ENCODE results near the gene TRIM63. TPM values are rescaled to one million over a fixed set of nuclear protein-coding genes. Genes with fewer than 3 reads are reported as not detected.
A peak's percentile ranks its signal among the peaks of the same experiment; 100 is the strongest.

TRIM63 gene
- total RNA-seq, 1 donor, result 0.36 TPM

DNA sequence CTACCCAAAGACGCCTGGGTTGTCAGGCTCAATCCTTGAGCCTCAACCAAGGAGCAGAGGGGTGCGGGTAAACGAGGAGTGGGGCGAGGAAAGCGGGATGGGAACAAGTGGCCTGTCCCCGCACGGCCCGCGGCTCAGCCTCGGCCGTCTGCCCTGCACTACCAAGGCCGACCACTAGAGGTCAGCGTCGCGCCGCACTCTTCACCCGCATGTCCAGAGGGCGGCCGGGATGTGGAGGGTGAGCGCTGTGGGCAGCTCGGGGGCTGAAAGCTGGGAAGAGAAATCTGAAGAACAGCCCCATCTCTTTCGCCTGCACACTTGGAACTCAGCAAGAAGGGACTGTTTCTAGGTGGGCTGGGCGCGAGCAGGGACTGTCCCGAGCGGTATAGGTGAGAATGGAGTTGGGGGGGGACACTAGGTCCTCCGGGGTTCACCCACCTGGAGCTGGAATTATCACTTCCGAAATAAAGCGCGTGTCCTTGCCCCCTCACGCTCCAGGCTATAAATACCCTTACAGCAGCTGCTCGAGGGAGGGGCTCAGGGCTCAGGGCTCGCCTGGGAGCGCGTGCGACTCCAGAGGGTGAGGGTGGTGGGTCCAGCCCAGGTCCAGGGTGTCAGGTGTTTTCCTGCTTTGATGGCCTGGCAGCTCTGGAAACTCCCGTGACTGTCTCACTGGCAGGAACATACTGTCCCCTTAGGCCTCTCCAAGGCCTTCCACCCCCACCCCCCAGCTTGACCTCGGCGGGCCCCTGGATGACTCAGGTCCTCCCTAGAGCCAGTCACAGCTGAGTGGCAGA, 31.3 kb downstream of the TRIM63 start:
- Histone ChIP-seq H3K27ac (ENCODE audit: low read depth, low read length) (peak overlapping the region; percentile 70), H2AFZ (ENCODE audit: low read length) (peak overlapping the region; percentile 95), H3K9me3 (ENCODE audit: low read depth, low read length) (no peaks in the 10 kb centered on the region), H3K36me3 (ENCODE audit: insufficient read depth, low read length) (no peaks in the 10 kb centered on the region), H3K4me2 (ENCODE audit: insufficient read depth, low read length) (peak overlapping the region; percentile 98), H3K4me3 (ENCODE audit: insufficient read depth, low read length) (peak overlapping the region; percentile 89), H4K20me1 (ENCODE audit: insufficient read depth, low read length) (no peaks in the 10 kb centered on the region), H3K4me1 (ENCODE audit: insufficient read depth, low read length) (peaks cover 29% of the 10 kb centered on the region), H3K79me2 (ENCODE audit: insufficient read depth, low read length) (no peaks in the 10 kb centered on the region), H3K27me3 (ENCODE audit: insufficient read depth, low read length) (peaks cover 2% of the 10 kb centered on the region)
- TF ChIP-seq, protein P1, sequence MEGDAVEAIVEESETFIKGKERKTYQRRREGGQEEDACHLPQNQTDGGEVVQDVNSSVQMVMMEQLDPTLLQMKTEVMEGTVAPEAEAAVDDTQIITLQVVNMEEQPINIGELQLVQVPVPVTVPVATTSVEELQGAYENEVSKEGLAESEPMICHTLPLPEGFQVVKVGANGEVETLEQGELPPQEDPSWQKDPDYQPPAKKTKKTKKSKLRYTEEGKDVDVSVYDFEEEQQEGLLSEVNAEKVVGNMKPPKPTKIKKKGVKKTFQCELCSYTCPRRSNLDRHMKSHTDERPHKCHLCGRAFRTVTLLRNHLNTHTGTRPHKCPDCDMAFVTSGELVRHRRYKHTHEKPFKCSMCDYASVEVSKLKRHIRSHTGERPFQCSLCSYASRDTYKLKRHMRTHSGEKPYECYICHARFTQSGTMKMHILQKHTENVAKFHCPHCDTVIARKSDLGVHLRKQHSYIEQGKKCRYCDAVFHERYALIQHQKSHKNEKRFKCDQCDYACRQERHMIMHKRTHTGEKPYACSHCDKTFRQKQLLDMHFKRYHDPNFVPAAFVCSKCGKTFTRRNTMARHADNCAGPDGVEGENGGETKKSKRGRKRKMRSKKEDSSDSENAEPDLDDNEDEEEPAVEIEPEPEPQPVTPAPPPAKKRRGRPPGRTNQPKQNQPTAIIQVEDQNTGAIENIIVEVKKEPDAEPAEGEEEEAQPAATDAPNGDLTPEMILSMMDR (IDR thresholded peaks at IDR 0.05; ENCODE audit: extremely low read depth, low read depth, low read length), result peak; percentile 87
- peak; percentile 99 for DNase-seq (ENCODE audit: insufficient read length, low spot score, missing footprints)

DNA sequence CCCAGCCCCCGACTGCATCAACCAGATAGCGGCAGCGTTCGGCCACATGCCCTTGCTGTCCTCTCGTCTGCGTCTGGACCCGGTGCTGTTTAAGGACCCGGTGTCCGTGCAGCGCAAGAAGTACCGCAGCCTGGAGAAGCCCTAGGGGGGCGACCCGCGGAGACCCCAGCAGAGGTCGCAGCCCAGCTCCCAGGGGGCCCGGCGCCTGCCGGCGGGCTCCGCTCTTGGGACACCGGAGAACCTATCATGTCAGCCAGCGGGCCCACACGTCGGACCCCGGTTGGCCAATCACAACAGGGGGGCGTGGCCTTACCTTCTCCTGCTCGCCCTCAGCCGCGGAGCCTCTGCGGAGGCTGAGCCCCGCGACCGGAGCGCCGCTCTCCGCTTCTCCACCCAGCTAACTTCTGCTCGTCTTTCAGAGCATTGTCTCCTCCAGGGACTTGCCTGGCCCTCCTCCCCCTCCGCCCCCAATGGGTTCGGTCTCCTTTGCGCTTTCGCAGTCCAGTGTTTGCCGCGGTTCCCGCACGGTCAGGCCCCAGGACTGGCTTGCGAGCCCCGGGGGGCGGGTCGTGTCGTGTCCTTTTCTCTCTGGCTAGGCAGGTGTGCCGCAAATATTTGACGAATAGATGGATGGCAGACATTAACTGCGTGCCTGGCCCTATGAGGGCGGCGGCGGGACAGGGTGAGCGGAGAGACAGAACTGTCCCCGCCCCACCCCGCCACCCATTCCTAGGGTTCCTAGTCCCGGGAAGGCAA, 32.0 kb downstream of the TRIM63 start:
- DNase-seq (ENCODE audit: insufficient read length, low spot score, missing footprints), result peak; percentile 99
- Histone ChIP-seq H3K27me3 (ENCODE audit: insufficient read depth, low read length) (no peaks in the 10 kb centered on the region), H3K27ac (ENCODE audit: low read depth, low read length) (peak overlapping the region; percentile 70), H3K36me3 (ENCODE audit: insufficient read depth, low read length) (no peaks in the 10 kb centered on the region), H4K20me1 (ENCODE audit: insufficient read depth, low read length) (no peaks in the 10 kb centered on the region), H3K9me3 (ENCODE audit: low read depth, low read length) (no peaks in the 10 kb centered on the region), H3K4me2 (ENCODE audit: insufficient read depth, low read length) (peak overlapping the region; percentile 98), H2AFZ (ENCODE audit: low read length) (peak overlapping the region; percentile 95), H3K4me1 (ENCODE audit: insufficient read depth, low read length) (peaks cover 31% of the 10 kb centered on the region), H3K4me3 (ENCODE audit: insufficient read depth, low read length) (peak overlapping the region; percentile 89), H3K79me2 (ENCODE audit: insufficient read depth, low read length) (no peaks in the 10 kb centered on the region)
- TF ChIP-seq, protein P1 (IDR thresholded peaks at IDR 0.05; ENCODE audit: extremely low read depth, low read depth, low read length), result no peak

DNA sequence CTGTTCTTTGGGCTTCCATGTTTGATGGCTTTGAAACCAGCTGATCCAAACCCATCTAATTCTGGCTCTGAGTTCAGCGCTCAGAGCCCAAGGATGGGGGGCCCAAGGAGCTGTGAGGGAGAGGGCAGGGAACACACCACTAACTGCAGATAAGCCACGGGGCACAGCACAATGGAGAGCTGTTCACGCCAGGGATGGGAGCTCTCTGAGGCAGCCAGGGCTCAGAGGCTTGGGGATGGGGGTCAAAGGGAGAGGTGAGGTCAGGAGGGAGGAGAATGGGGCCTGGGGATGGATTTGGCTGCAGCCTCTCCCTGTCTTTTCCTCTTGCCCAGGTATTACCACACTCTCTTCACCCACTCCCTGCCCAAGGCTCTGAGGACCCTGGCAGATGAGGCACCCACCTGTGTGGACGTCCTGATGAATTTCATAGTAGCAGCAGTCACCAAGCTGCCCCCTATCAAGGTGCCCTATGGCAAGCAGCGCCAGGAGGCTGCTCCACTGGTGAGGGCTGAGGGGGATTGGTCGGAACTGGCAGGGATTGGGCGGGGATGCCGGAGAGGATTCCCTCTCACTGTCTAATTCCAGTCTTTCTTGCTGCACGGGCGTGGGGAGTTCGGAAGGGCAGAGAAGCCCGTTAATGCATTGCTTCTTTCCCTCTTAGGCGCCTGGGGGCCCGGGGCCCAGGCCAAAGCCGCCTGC, 32.8 kb downstream of the TRIM63 start:
- Histone ChIP-seq H3K27me3 (ENCODE audit: insufficient read depth, low read length) (no peaks in the 10 kb centered on the region), H3K79me2 (ENCODE audit: insufficient read depth, low read length) (no peaks in the 10 kb centered on the region), H3K27ac (ENCODE audit: low read depth, low read length) (no peak overlapping the region), H3K9me3 (ENCODE audit: low read depth, low read length) (no peaks in the 10 kb centered on the region), H3K4me2 (ENCODE audit: insufficient read depth, low read length) (peak overlapping the region; percentile 98), H3K36me3 (ENCODE audit: insufficient read depth, low read length) (no peaks in the 10 kb centered on the region), H3K4me1 (ENCODE audit: insufficient read depth, low read length) (peaks cover 31% of the 10 kb centered on the region), H2AFZ (ENCODE audit: low read length) (peak overlapping the region; percentile 95), H3K4me3 (ENCODE audit: insufficient read depth, low read length) (peak overlapping the region; percentile 89), H4K20me1 (ENCODE audit: insufficient read depth, low read length) (no peaks in the 10 kb centered on the region)
- no peak for DNase-seq (ENCODE audit: insufficient read length, low spot score, missing footprints)
- TF ChIP-seq, protein P1 (IDR thresholded peaks at IDR 0.05; ENCODE audit: extremely low read depth, low read depth, low read length), result no peak
